Osteoblast (primary cell): ENCODE data around the gene CTNNA1. TPM values are rescaled to one million over a fixed set of nuclear protein-coding genes. Genes with fewer than 3 reads are reported as not detected.
A peak's percentile ranks its signal among the peaks of the same experiment; 100 is the strongest.
"Not testable (repeated sequence)": the region's sequence is repeated elsewhere in the genome, so short reads cannot be mapped to it uniquely, and the experiment has no call there.

Experiments
- DNase-seq: peaks from one replicate; pipeline ENCODE4 v3.0.0; 2011; ENCODE audit warnings: low spot score, mixed read lengths; ENCODE audit not compliant: insufficient read length; ENCODE audit errors: missing footprints
- H2AFZ ChIP-seq: 2 replicates; pipeline ENCODE4 v1.6.0; 2011; ENCODE audit warnings: mild to moderate bottlenecking, low read length
- H3K27ac ChIP-seq: 2 replicates; pipeline ENCODE4 v1.5.1; 2011; ENCODE audit warnings: mild to moderate bottlenecking, low read depth, low read length, moderate library complexity
- H3K27me3 ChIP-seq: 2 replicates; pipeline ENCODE4 v1.6.0; 2012; ENCODE audit warnings: mild to moderate bottlenecking, control low read depth, inconsistent platforms, low read length, moderate library complexity; ENCODE audit not compliant: insufficient read depth
- H3K36me3 ChIP-seq: 2 replicates; pipeline ENCODE4 v1.5.1; 2011; ENCODE audit warnings: mild to moderate bottlenecking, low read length, control low read depth, moderate library complexity; ENCODE audit not compliant: insufficient read depth
- H3K4me1 ChIP-seq: 2 replicates; pipeline ENCODE4 v1.5.1; 2011; ENCODE audit warnings: mild to moderate bottlenecking, low read length, control low read depth, moderate library complexity; ENCODE audit not compliant: insufficient read depth
- H3K4me2 ChIP-seq: 2 replicates; pipeline ENCODE4 v1.6.0; 2011; ENCODE audit warnings: mild to moderate bottlenecking, low read length; ENCODE audit not compliant: insufficient read depth
- H3K4me3 ChIP-seq: fragments of 200-600 bp; sonication (generic); 3 replicates; pipeline ENCODE4 v1.5.1; 2012; ENCODE audit warnings: mild to moderate bottlenecking, low read length, inconsistent platforms; ENCODE audit not compliant: insufficient read depth
- H3K79me2 ChIP-seq: 2 replicates; pipeline ENCODE4 v1.6.0; 2012; ENCODE audit warnings: mild to moderate bottlenecking, low read length, control low read depth, inconsistent platforms; ENCODE audit not compliant: insufficient read depth
- H3K9me3 ChIP-seq: 2 replicates; pipeline ENCODE4 v1.5.1; 2011; ENCODE audit warnings: low read depth, low read length, control low read depth
- H4K20me1 ChIP-seq: 2 replicates; pipeline ENCODE4 v1.6.0; 2012; ENCODE audit warnings: mild to moderate bottlenecking, low read length, control low read depth; ENCODE audit not compliant: insufficient read depth
- total RNA-seq: library from RNA; depleted of rRNA; stranded (reverse); fragments of >200 nt; gene quantifications from 2 replicates; pipeline ENCODE4 v1.2.3, GENCODE V29; 2012
- TF ChIP-seq, protein P1 (sequence below): IDR thresholded peaks from 2 replicates; pipeline ENCODE4 v1.5.1; 2011; ENCODE audit warnings: mild to moderate bottlenecking, low read depth, low read length, moderate library complexity; ENCODE audit errors: extremely low read depth

Gene CTNNA1
- total RNA-seq, 1 donor: 432 TPM

DNA sequence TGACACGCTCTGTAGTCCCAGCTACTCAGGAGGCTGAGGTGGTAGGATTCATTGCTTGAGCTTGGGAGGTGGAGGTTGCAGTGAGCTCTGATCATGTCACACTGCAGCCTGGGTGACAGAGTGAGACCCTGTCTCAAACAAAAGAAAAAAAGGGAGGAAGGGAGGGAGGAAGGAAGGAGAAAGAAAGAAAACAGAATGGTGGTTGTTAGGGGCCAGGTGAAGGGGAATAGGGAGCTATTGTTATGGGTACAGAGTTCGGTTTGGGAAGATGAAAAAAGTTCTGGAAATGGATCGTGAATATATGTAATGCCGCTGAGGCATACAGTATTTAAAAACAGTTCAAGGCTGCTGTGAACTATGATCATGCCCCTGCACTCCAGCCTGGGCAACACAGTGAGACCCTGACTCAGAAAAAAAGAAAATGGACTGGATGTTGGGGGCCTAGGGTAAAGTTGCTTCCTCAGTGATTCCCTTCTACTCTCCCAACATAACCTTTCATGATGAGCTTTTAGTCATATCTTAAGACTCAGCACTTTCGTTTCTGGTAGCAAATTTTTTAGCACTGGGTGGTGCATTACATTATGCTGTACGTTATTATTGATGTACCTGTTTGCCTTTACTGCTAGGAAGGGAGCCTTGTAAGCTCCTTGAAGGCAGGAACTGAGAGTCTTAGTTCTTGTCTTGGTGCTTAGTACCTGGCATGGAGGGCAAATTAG is 4.0 kb downstream of the CTNNA1 start:
- peaks cover 26% of the 10 kb centered on the region for H3K36me3 ChIP-seq
- H3K4me3 ChIP-seq: no peak overlapping the region
- H3K79me2 ChIP-seq: peaks cover 86% of the 10 kb centered on the region
- TF ChIP-seq, protein P1, sequence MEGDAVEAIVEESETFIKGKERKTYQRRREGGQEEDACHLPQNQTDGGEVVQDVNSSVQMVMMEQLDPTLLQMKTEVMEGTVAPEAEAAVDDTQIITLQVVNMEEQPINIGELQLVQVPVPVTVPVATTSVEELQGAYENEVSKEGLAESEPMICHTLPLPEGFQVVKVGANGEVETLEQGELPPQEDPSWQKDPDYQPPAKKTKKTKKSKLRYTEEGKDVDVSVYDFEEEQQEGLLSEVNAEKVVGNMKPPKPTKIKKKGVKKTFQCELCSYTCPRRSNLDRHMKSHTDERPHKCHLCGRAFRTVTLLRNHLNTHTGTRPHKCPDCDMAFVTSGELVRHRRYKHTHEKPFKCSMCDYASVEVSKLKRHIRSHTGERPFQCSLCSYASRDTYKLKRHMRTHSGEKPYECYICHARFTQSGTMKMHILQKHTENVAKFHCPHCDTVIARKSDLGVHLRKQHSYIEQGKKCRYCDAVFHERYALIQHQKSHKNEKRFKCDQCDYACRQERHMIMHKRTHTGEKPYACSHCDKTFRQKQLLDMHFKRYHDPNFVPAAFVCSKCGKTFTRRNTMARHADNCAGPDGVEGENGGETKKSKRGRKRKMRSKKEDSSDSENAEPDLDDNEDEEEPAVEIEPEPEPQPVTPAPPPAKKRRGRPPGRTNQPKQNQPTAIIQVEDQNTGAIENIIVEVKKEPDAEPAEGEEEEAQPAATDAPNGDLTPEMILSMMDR: no peak
- H3K9me3 ChIP-seq: no peaks in the 10 kb centered on the region
- H2AFZ ChIP-seq: no peak overlapping the region
- no peaks in the 10 kb centered on the region for H3K27me3 ChIP-seq
- no peak for DNase-seq
- peaks cover 30% of the 10 kb centered on the region for H3K4me1 ChIP-seq
- H4K20me1 ChIP-seq: peaks cover 64% of the 10 kb centered on the region
- no peak overlapping the region for H3K27ac ChIP-seq
- H3K4me2 ChIP-seq: no peak overlapping the region

DNA sequence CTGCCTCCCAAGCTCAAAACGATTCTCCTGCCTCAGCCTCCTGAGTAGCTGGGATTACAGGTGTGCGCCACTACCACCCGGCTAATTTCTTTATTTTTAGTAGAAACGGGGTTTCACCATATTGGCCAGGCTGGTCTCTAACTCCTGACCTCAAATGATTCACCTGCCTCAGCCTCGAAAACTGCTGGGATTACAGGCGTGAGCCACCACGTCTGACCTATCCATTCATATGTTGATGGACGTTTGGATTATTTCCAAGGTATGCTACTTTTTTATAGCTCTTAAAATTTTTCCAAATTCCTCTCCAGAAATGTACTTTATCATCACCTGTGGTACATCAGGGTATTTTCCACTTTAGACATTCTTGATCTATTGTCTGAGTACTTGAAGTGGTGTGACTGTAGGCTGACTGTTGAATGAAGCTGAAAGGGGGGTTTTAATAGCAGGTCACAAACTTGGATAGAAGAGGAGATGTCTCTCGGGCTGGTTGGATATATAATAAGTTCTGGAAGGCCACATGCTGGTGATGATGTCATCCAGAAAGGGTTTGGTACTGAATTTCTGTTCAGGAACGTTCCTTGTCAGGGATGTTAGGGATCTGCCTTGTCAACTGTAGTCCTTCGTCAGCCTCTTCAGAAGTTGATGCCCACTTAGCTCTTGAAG is 7.4 kb downstream of the CTNNA1 start:
- no peak overlapping the region for H2AFZ ChIP-seq
- peaks cover 14% of the 10 kb centered on the region for H3K4me1 ChIP-seq
- H3K79me2 ChIP-seq: peaks cover 96% of the 10 kb centered on the region
- TF ChIP-seq, protein P1: no peak
- H3K27me3 ChIP-seq: no peaks in the 10 kb centered on the region
- no peak for DNase-seq
- no peak overlapping the region for H3K4me3 ChIP-seq
- H3K27ac ChIP-seq: peak overlapping the region; percentile 9
- no peaks in the 10 kb centered on the region for H3K9me3 ChIP-seq
- H3K36me3 ChIP-seq: peaks cover 21% of the 10 kb centered on the region
- H3K4me2 ChIP-seq: no peak overlapping the region
- H4K20me1 ChIP-seq: peaks cover 66% of the 10 kb centered on the region

DNA sequence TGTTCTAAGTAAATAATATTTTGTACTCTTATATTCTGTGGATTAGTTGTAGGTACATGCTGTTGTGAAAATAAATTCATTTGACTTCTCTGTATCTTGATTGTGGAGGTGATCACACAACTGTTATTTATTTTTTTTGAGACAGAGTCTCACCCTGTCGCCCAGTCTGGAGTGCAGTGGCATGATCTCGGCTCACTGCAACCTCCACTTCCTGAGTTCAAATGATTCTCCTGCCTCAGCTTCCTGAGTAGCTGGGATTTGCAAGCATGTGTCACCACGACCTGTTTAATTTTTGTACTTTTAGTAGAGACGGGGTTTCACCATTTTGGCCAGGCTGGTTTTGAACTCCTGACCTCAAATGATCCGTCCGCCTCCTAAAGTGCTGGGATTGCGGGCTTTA is 7.9 kb downstream of the CTNNA1 start:
- not testable (repeated sequence) for H3K4me2 ChIP-seq

DNA sequence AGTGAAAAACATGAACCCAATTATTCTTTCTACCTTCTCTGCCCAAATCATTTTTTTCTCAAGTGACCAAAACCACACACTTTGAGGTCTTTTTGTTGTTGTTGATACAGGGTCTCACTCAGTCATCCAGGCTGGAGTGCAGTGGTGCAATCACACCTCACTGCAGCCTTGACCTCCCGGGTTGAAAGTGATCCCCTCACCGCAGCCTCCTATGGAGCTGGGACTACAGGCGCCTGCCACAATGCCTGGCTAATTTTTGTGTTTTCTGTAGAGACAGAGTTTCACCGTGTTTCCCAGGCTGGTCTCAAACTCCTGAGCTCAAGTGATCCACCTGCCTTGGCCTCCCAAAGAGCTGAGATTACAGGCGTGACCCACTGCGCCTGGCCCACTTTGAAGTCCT is 8.4 kb downstream of the CTNNA1 start:
- Histone ChIP-seq H4K20me1 (peaks cover 64% of the 10 kb centered on the region), H3K4me1 (peaks cover 13% of the 10 kb centered on the region), H3K79me2 (peaks cover 95% of the 10 kb centered on the region), H3K36me3 (peaks cover 15% of the 10 kb centered on the region), H3K27ac (peak overlapping the region; percentile 12)
- not testable (repeated sequence) for H2AFZ ChIP-seq, H3K27me3 ChIP-seq, H3K9me3 ChIP-seq, DNase-seq, H3K4me2 ChIP-seq, H3K4me3 ChIP-seq

More for the DNA sequence above, 7.9 kb downstream of the CTNNA1 start:
- peaks cover 17% of the 10 kb centered on the region for H3K36me3 ChIP-seq
- H3K9me3 ChIP-seq, H2AFZ ChIP-seq, H3K27me3 ChIP-seq, H3K4me3 ChIP-seq, DNase-seq: not testable (repeated sequence)
- peaks cover 95% of the 10 kb centered on the region for H3K79me2 ChIP-seq
- peaks cover 13% of the 10 kb centered on the region for H3K4me1 ChIP-seq
- peak overlapping the region; percentile 9 for H3K27ac ChIP-seq
- H4K20me1 ChIP-seq: peaks cover 64% of the 10 kb centered on the region

DNA sequence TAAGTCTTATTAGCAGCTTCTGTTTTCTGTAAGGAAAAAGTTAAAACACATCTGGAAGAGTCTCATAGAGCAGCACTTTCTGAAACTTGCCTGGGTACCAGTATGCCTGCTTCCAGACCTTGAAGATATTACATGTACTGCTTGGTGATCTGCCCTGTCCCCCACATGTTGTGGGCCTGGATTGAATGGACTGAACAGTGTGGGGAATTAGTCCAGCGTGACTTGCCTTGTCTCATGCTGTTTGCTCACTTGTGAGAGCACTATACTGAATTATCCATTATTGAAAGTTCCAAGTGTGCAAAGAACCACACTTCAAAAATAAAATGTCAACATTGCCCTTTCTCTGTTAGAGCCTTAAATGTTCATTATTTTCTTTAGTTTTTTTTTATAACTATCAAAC is 8.9 kb downstream of the CTNNA1 start:
- peak overlapping the region; percentile 12 for H3K27ac ChIP-seq
- peaks cover 62% of the 10 kb centered on the region for H4K20me1 ChIP-seq
- no peak overlapping the region for H3K4me3 ChIP-seq
- no peak overlapping the region for H3K4me2 ChIP-seq
- no peak overlapping the region for H2AFZ ChIP-seq
- no peaks in the 10 kb centered on the region for H3K9me3 ChIP-seq
- H3K36me3 ChIP-seq: peaks cover 15% of the 10 kb centered on the region
- peaks cover 94% of the 10 kb centered on the region for H3K79me2 ChIP-seq
- DNase-seq: no peak
- TF ChIP-seq, protein P1: no peak
- H3K27me3 ChIP-seq: no peaks in the 10 kb centered on the region
- peaks cover 13% of the 10 kb centered on the region for H3K4me1 ChIP-seq
